SU-DHL-6 (cell line): ENCODE data around the gene SORCS2.

Experiments used
- H2AFZ ChIP-seq: fragments of 200-600 bp; sonication (generic); 2 replicates; pipeline ENCODE4 v1.6.1; 2014; ENCODE audit warnings: low read depth, mild to moderate bottlenecking, moderate library complexity, mixed read lengths, antibody characterized with exemption, low read length; ENCODE audit not compliant: severe bottlenecking
- H3F3A ChIP-seq: fragments of 200-600 bp; shearing (Covaris generic); 2 replicates; pipeline ENCODE4 v1.6.0; 2016; ENCODE audit warnings: antibody characterized with exemption, mild to moderate bottlenecking; ENCODE audit not compliant: insufficient read depth
- H3K27ac ChIP-seq: fragments of 200-600 bp; sonication (generic); 2 replicates; pipeline ENCODE4 v1.5.1; 2016; ENCODE audit warnings: low read depth, mild to moderate bottlenecking, low read length, moderate library complexity, mixed read lengths
- H3K27me3 ChIP-seq: fragments of 200-600 bp; sonication (generic), shearing (Covaris generic); 2 replicates; pipeline ENCODE4 v1.6.0; 2014; ENCODE audit warnings: mild to moderate bottlenecking, low read length
- H3K36me3 ChIP-seq: fragments of 200-600 bp; sonication (generic); 2 replicates; pipeline ENCODE4 v1.6.1; 2014; ENCODE audit warnings: mild to moderate bottlenecking, low read length, mixed read lengths
- H3K4me2 ChIP-seq: fragments of 300-600, 200-600 bp; shearing (Covaris generic), sonication (generic); 2 replicates; pipeline ENCODE4 v1.6.0; 2014; ENCODE audit warnings: low read length, low read depth, mild to moderate bottlenecking; ENCODE audit not compliant: poor library complexity, severe bottlenecking
- H3K4me3 ChIP-seq: fragments of 200-600 bp; sonication (generic); 2 replicates; pipeline ENCODE4 v1.5.1; 2014; ENCODE audit warnings: antibody characterized with exemption, low read length, mild to moderate bottlenecking, mixed read lengths; ENCODE audit not compliant: insufficient read depth, poor library complexity, severe bottlenecking
- H3K79me2 ChIP-seq: fragments of 200-600 bp; sonication (generic); 2 replicates; pipeline ENCODE4 v1.6.1; 2014; ENCODE audit warnings: mild to moderate bottlenecking, low read length, moderate library complexity; ENCODE audit not compliant: insufficient read depth
- H3K9ac ChIP-seq: fragments of 200-600 bp; sonication (generic); 2 replicates; pipeline ENCODE4 v1.7.0; 2014; ENCODE audit warnings: mild to moderate bottlenecking, low read length
- H3K9me2 ChIP-seq: fragments of 200-600 bp; sonication (generic); replicated peaks from 2 replicates; pipeline ENCODE4 v1.6.1; 2014; ENCODE audit warnings: low read length; ENCODE audit not compliant: insufficient read depth
- H3K9me3 ChIP-seq: fragments of 200-600 bp; sonication (generic); 2 replicates; pipeline ENCODE4 v1.6.1; 2014; ENCODE audit warnings: low read length, mixed read lengths; ENCODE audit not compliant: insufficient read depth
- H4K20me1 ChIP-seq: fragments of 200-600 bp; sonication (generic); 2 replicates; pipeline ENCODE4 v1.6.1; 2014; ENCODE audit warnings: low read depth, mild to moderate bottlenecking, antibody characterized with exemption, low read length, moderate library complexity, mixed read lengths
- EZH2phosphoT487 ChIP-seq: fragments of 200-600 bp; sonication (generic), shearing (Covaris generic); conservative IDR thresholded peaks from 2 replicates; pipeline ENCODE4 v1.6.1; 2018; ENCODE audit warnings: mild to moderate bottlenecking, antibody characterized with exemption, low read length, moderate library complexity, mixed read lengths
- TF ChIP-seq, protein P1 (sequence below): fragments of 200-600 bp; sonication (generic); IDR thresholded peaks from one replicate; pipeline ENCODE4 v1.5.1; 2017; ENCODE audit warnings: antibody characterized with exemption, mild to moderate bottlenecking, low read length, moderate library complexity; ENCODE audit not compliant: insufficient read depth, poor library complexity, severe bottlenecking

SORCS2 gene

DNA sequence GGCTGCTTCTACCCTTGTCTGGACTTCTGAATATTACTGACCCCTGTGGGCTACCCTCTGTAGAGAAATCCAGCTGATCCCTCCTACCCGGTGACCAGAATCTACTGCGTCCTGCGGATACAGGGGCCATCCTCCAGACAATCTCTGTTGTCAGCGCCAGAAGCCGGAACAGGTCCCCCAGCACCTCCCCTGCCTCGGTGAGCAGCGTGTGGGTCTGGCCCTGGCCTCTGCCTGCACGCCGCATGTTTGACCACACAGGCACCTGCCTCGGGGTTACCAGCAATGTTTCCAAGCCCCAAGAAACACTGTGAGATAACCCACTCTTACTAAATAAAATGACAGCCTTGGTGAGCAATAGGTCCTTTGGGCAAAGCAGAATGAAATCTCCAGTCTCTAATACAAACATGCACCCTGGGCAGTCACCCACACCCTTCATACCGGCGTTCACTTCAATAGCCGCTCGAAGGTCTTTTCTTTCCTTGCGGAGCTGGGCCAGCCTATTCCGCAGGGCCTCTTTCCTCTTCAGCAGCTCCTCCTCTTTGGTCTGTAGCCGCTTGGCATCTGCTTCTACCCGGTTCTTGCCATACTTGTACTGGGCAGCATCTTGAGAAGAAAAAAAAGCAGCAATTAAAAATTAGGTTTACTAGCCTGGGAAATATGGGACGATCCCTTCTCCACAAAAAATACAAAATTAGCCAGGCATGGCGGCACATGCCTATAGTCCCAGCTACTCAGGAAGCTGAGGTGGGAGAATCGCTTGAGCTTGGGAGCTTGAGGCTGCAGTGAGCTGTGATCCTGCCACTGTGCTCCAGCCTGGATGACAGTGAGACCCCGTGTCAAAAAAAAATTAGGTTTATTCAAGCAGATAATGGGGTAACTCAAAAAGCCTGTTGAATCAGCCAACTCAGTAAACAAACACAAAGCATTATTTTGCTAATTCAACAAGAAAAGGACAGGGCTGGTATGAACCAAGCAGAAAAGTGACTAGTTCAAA is 582.3 kb downstream of the SORCS2 start:
- H3K9me2 ChIP-seq, result no peaks in the 10 kb centered on the region
- no peaks in the 10 kb centered on the region for H3K27me3 ChIP-seq
- H4K20me1 ChIP-seq, result no peaks in the 10 kb centered on the region
- no peak overlapping the region for H3K27ac ChIP-seq
- no peaks in the 10 kb centered on the region for H3F3A ChIP-seq
- no peak overlapping the region for H2AFZ ChIP-seq
- no peaks in the 10 kb centered on the region for H3K9me3 ChIP-seq
- no peaks in the 10 kb centered on the region for H3K36me3 ChIP-seq
- TF ChIP-seq EZH2phosphoT487, result no peak
- TF ChIP-seq, protein P1, sequence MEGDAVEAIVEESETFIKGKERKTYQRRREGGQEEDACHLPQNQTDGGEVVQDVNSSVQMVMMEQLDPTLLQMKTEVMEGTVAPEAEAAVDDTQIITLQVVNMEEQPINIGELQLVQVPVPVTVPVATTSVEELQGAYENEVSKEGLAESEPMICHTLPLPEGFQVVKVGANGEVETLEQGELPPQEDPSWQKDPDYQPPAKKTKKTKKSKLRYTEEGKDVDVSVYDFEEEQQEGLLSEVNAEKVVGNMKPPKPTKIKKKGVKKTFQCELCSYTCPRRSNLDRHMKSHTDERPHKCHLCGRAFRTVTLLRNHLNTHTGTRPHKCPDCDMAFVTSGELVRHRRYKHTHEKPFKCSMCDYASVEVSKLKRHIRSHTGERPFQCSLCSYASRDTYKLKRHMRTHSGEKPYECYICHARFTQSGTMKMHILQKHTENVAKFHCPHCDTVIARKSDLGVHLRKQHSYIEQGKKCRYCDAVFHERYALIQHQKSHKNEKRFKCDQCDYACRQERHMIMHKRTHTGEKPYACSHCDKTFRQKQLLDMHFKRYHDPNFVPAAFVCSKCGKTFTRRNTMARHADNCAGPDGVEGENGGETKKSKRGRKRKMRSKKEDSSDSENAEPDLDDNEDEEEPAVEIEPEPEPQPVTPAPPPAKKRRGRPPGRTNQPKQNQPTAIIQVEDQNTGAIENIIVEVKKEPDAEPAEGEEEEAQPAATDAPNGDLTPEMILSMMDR, result no peak
- H3K9ac ChIP-seq, result no peak overlapping the region
- no peak overlapping the region for H3K4me3 ChIP-seq
- no peak overlapping the region for H3K4me2 ChIP-seq
- H3K79me2 ChIP-seq, result no peaks in the 10 kb centered on the region

- no peak for TF ChIP-seq EZH2phosphoT487
- TF ChIP-seq, protein P1, result no peak
- H3K36me3 ChIP-seq, result no peaks in the 10 kb centered on the region
These were observed 583.1 kb downstream of the SORCS2 start for GRCh38 chr4:7775396-7775795.

GRCh38 chr4:7777017-7777710 is 584.8 kb downstream of the SORCS2 start:
- Histone ChIP-seq H3K4me3 (no peak overlapping the region), H2AFZ (no peak overlapping the region), H3K9me3 (no peaks in the 10 kb centered on the region), H3K9me2 (no peaks in the 10 kb centered on the region), H3K79me2 (no peaks in the 10 kb centered on the region), H3K27me3 (no peaks in the 10 kb centered on the region), H3K4me2 (no peak overlapping the region), H3K27ac (no peak overlapping the region), H4K20me1 (no peaks in the 10 kb centered on the region), H3K9ac (no peak overlapping the region), H3K36me3 (no peaks in the 10 kb centered on the region), H3F3A (no peaks in the 10 kb centered on the region)
- TF ChIP-seq, protein P1, result no peak
- no peak for TF ChIP-seq EZH2phosphoT487

More at GRCh38 chr4:7775396-7775795, 583.1 kb downstream of the SORCS2 start:
- no peaks in the 10 kb centered on the region for H3K79me2 ChIP-seq
- no peaks in the 10 kb centered on the region for H3K9me3 ChIP-seq
- H3K27ac ChIP-seq, result no peak overlapping the region
- H3K9me2 ChIP-seq, result no peaks in the 10 kb centered on the region
- H3F3A ChIP-seq, result no peaks in the 10 kb centered on the region
- H3K27me3 ChIP-seq, result no peaks in the 10 kb centered on the region
- H4K20me1 ChIP-seq, result no peaks in the 10 kb centered on the region
- H3K9ac ChIP-seq, result no peak overlapping the region
- H3K4me2 ChIP-seq, result no peak overlapping the region
- no peak overlapping the region for H3K4me3 ChIP-seq
- no peak overlapping the region for H2AFZ ChIP-seq
